HG03571 (cell line): ENCODE data around the gene MAL.
"Not testable (repeated sequence)": the region's sequence is repeated elsewhere in the genome, so short reads cannot be mapped to it uniquely, and the experiment has no call there.

Experiments used
- ATAC-seq: cut with Tn5 transposase; IDR thresholded peaks from one replicate; pipeline ENCODE4 v1.9.1; 2021; ENCODE audit not compliant: unreplicated experiment

The MAL gene

GRCh38 chr2:95032341-95032740, 6.8 kb downstream of the MAL start:
- ATAC-seq: no peak

- no peak for ATAC-seq
Observed at GRCh38 chr2:95032868-95033603, 7.5 kb downstream of the MAL start.

- ATAC-seq: no peak
Observed at GRCh38 chr2:95034221-95034620, 8.7 kb downstream of the MAL start.

GRCh38 chr2:95034818-95035217, 9.3 kb downstream of the MAL start:
- no peak for ATAC-seq

- ATAC-seq: no peak
Observed at GRCh38 chr2:95036596-95037383, 11.3 kb downstream of the MAL start.

- ATAC-seq: no peak
Observed at GRCh38 chr2:95037384-95037839, 11.9 kb downstream of the MAL start.

- ATAC-seq: not testable (repeated sequence)
Observed at GRCh38 chr2:95037841-95038585, 12.5 kb downstream of the MAL start.

GRCh38 chr2:95038635-95039298, 13.3 kb downstream of the MAL start:
- no peak for ATAC-seq

GRCh38 chr2:95039363-95039762, 13.9 kb downstream of the MAL start:
- ATAC-seq: no peak

- no peak for ATAC-seq
Observed at GRCh38 chr2:95039978-95040377, 14.5 kb downstream of the MAL start.

- no peak for ATAC-seq
Observed at GRCh38 chr2:95040426-95040825, 14.9 kb downstream of the MAL start.

- no peak for ATAC-seq
Observed at GRCh38 chr2:95041060-95041823, 15.7 kb downstream of the MAL start.

- ATAC-seq: no peak
Observed at GRCh38 chr2:95041824-95042442, 16.4 kb downstream of the MAL start.

- no peak for ATAC-seq
Observed at GRCh38 chr2:95042472-95043271, 17.2 kb downstream of the MAL start.

- ATAC-seq: no peak
Observed at GRCh38 chr2:95043300-95044093, 18.0 kb downstream of the MAL start.

- ATAC-seq: no peak
Observed at GRCh38 chr2:95044601-95045000, 19.1 kb downstream of the MAL start.

GRCh38 chr2:95046371-95047112, 21.0 kb downstream of the MAL start:
- ATAC-seq: no peak
